Activated T-helper 1 cell treated with Interleukin-2 at 50 U/mL for 16 hours (primary cell): ENCODE data around the gene TGFBR2.
"Not testable (repeated sequence)": the region's sequence is repeated elsewhere in the genome, so short reads cannot be mapped to it uniquely, and the experiment has no call there.

Experiments
- DNase-seq: peaks from one replicate; pipeline ENCODE4 v3.0.0-alpha.2; 2020; ENCODE audit warnings: low read depth

TGFBR2 gene

GRCh38 chr3:30657914-30658313 is 51.5 kb downstream of the TGFBR2 start:
- DNase-seq = no peak

- DNase-seq = peak; percentile 16
Observed at GRCh38 chr3:30658328-30659052, 52.1 kb downstream of the TGFBR2 start.

- no peak for DNase-seq
Observed at GRCh38 chr3:30659270-30660130, 53.1 kb downstream of the TGFBR2 start.

GRCh38 chr3:30660136-30660535 is 53.7 kb downstream of the TGFBR2 start:
- no peak for DNase-seq

GRCh38 chr3:30660656-30661055 is 54.3 kb downstream of the TGFBR2 start:
- DNase-seq = no peak

- DNase-seq = no peak
Observed at GRCh38 chr3:30661098-30661873, 54.9 kb downstream of the TGFBR2 start.

GRCh38 chr3:30662836-30663235 is 56.4 kb downstream of the TGFBR2 start:
- no peak for DNase-seq

- DNase-seq = no peak
Observed at GRCh38 chr3:30663533-30664241, 57.3 kb downstream of the TGFBR2 start.

GRCh38 chr3:30664459-30664858 is 58.1 kb downstream of the TGFBR2 start:
- DNase-seq = no peak

- DNase-seq = no peak
Observed at GRCh38 chr3:30664884-30665283, 58.5 kb downstream of the TGFBR2 start.

GRCh38 chr3:30665539-30665938 is 59.1 kb downstream of the TGFBR2 start:
- no peak for DNase-seq

GRCh38 chr3:30666572-30667279 is 60.3 kb downstream of the TGFBR2 start:
- DNase-seq = no peak

- DNase-seq = no peak
Observed at GRCh38 chr3:30667280-30667651, 60.9 kb downstream of the TGFBR2 start.

- DNase-seq = no peak
Observed at GRCh38 chr3:30668051-30668609, 61.7 kb downstream of the TGFBR2 start.

GRCh38 chr3:30669360-30669934 is 63.0 kb downstream of the TGFBR2 start:
- DNase-seq = not testable (repeated sequence)

GRCh38 chr3:30670292-30670691 is 63.9 kb downstream of the TGFBR2 start:
- no peak for DNase-seq

GRCh38 chr3:30671527-30672286 is 65.3 kb downstream of the TGFBR2 start:
- no peak for DNase-seq

GRCh38 chr3:30672287-30672735 is 65.9 kb downstream of the TGFBR2 start:
- no peak for DNase-seq

- DNase-seq = no peak
Observed at GRCh38 chr3:30672959-30673358, 66.6 kb downstream of the TGFBR2 start.
